DND-41 (cell line): Measurements from ENCODE around the gene NUCKS1.

Source experiments
- ATAC-seq: fragments of 200-7000 bp; cut with Tn5 transposase; 3 replicates; pipeline ENCODE4 v1.9.1; 2021; ENCODE audit warnings: low read depth; ENCODE audit not compliant: insufficient read depth
- DNase-seq: peaks from one replicate; pipeline ENCODE4 v3.0.0-alpha.2; 2020
- H2AFZ ChIP-seq: 2 replicates; pipeline ENCODE4 v1.6.0; 2012; ENCODE audit warnings: low read depth, low read length
- H3K27ac ChIP-seq: 2 replicates; pipeline ENCODE4 v1.5.1; 2012; ENCODE audit warnings: low read length, inconsistent platforms
- H3K27me3 ChIP-seq: fragments of 200-600 bp; sonication (generic); 2 replicates; pipeline ENCODE4 v1.6.0; 2012; ENCODE audit warnings: low read length, mild to moderate bottlenecking, inconsistent platforms; ENCODE audit not compliant: insufficient read depth, poor library complexity
- H3K36me3 ChIP-seq: 2 replicates; pipeline ENCODE4 v1.5.1; 2012; ENCODE audit warnings: low read length, inconsistent platforms; ENCODE audit not compliant: insufficient read depth
- H3K4me1 ChIP-seq: 2 replicates; pipeline ENCODE4 v1.5.1; 2012; ENCODE audit warnings: mild to moderate bottlenecking, low read length; ENCODE audit not compliant: insufficient read depth
- H3K4me2 ChIP-seq: 2 replicates; pipeline ENCODE4 v1.6.0; 2012; ENCODE audit warnings: mild to moderate bottlenecking, moderate library complexity, low read length, inconsistent platforms; ENCODE audit not compliant: insufficient read depth
- H3K4me3 ChIP-seq, 2 experiments: fragments of 200-600 bp in 1 of 2; shearing (Covaris generic) in 1 of 2; 2 replicates each; pipeline ENCODE4 v1.5.1; 2012 to 2016; ENCODE audit warnings: inconsistent platforms in 2 of 2, low read length in 2 of 2, mild to moderate bottlenecking in 2 of 2, low read depth in 1 of 2, moderate library complexity in 1 of 2
- H3K79me2 ChIP-seq: 2 replicates; pipeline ENCODE4 v1.6.0; 2012; ENCODE audit warnings: low read length, inconsistent platforms; ENCODE audit not compliant: insufficient read depth
- H3K9ac ChIP-seq: 2 replicates; pipeline ENCODE4 v1.6.0; 2012; ENCODE audit warnings: low read depth, mild to moderate bottlenecking, inconsistent platforms, low read length, moderate library complexity
- H3K9me3 ChIP-seq: 2 replicates; pipeline ENCODE4 v1.5.1; 2012; ENCODE audit warnings: low read length, moderate library complexity, mild to moderate bottlenecking, inconsistent platforms; ENCODE audit not compliant: insufficient read depth, severe bottlenecking
- H4K20me1 ChIP-seq: 2 replicates; pipeline ENCODE4 v1.6.0; 2012; ENCODE audit warnings: low read length; ENCODE audit not compliant: insufficient read depth
- EZH2 ChIP-seq: IDR thresholded peaks from 3 replicates; pipeline ENCODE4 v1.6.1; 2012; ENCODE audit warnings: borderline replicate concordance, low read depth, mild to moderate bottlenecking, moderate library complexity, low read length, inconsistent platforms; ENCODE audit not compliant: severe bottlenecking
- TF ChIP-seq, protein P1 (sequence below): IDR thresholded peaks from 2 replicates; pipeline ENCODE4 v1.5.1; 2012; ENCODE audit warnings: borderline replicate concordance, low read length, moderate library complexity, mild to moderate bottlenecking; ENCODE audit not compliant: poor library complexity, severe bottlenecking; ENCODE audit errors: extremely low read depth

NUCKS1 gene

DNA sequence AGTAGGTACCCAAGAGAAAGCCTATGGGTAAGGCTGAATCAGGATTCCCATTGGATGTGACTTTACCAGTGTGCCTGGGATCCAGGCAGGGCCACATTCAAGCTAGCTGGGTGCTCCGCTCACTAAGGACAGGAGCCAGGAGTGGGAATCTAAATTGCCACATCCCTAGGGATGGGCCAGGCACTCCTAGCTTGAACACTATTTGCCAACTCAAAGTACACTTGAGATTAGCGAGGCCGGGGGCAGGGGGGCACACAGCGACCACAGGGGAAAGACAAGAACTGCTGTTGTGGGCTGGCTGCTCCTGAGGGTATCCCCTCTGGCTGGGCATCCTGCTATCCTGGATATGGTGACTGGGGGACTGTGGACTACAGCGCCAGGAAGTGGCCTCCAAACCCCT, 74.0 kb downstream of the NUCKS1 start:
- ATAC-seq = no peak
- Histone ChIP-seq H3K4me3 (no peak overlapping the region), H3K9ac (no peak overlapping the region), H3K9me3 (no peaks in the 10 kb centered on the region), H3K36me3 (no peaks in the 10 kb centered on the region), H3K4me2 (no peak overlapping the region), H3K27ac (no peak overlapping the region), H3K27me3 (peaks cover 38% of the 10 kb centered on the region), H3K79me2 (no peaks in the 10 kb centered on the region), H3K4me1 (peaks cover 11% of the 10 kb centered on the region), H4K20me1 (peaks cover 12% of the 10 kb centered on the region), H2AFZ (no peak overlapping the region)
- DNase-seq = no peak
- no peak for TF ChIP-seq EZH2
- TF ChIP-seq, protein P1, sequence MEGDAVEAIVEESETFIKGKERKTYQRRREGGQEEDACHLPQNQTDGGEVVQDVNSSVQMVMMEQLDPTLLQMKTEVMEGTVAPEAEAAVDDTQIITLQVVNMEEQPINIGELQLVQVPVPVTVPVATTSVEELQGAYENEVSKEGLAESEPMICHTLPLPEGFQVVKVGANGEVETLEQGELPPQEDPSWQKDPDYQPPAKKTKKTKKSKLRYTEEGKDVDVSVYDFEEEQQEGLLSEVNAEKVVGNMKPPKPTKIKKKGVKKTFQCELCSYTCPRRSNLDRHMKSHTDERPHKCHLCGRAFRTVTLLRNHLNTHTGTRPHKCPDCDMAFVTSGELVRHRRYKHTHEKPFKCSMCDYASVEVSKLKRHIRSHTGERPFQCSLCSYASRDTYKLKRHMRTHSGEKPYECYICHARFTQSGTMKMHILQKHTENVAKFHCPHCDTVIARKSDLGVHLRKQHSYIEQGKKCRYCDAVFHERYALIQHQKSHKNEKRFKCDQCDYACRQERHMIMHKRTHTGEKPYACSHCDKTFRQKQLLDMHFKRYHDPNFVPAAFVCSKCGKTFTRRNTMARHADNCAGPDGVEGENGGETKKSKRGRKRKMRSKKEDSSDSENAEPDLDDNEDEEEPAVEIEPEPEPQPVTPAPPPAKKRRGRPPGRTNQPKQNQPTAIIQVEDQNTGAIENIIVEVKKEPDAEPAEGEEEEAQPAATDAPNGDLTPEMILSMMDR = no peak

DNA sequence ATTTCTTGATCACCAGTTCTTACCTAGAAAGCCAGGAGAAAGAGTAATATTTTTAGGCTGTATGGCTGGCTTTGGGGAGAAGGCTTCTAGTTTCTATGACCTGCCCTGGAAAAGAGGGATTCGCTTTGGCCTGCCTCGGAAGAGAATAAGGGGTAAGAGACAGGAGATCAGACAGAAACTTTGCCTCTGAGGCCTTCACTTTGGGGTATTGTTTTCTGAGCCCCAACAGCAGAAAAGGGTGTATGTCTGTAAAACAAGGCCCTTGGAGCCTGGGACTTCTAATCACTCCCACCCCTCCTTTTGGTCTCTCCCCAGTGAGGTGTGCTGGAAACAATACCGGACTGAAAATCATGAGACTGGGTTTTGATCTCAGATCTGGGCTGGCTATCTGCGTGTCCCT, 74.7 kb downstream of the NUCKS1 start:
- no peaks in the 10 kb centered on the region for H3K9me3 ChIP-seq
- ATAC-seq (no peak), DNase-seq (no peak)
- H4K20me1 ChIP-seq = peaks cover 13% of the 10 kb centered on the region
- no peaks in the 10 kb centered on the region for H3K79me2 ChIP-seq
- H3K36me3 ChIP-seq = no peaks in the 10 kb centered on the region
- H2AFZ ChIP-seq = no peak overlapping the region
- H3K9ac ChIP-seq = no peak overlapping the region
- peaks cover 11% of the 10 kb centered on the region for H3K4me1 ChIP-seq
- no peak overlapping the region for H3K4me3 ChIP-seq
- no peak overlapping the region for H3K4me2 ChIP-seq
- no peak overlapping the region for H3K27ac ChIP-seq
- H3K27me3 ChIP-seq = peaks cover 30% of the 10 kb centered on the region
- TF ChIP-seq, protein P1 = no peak
- no peak for TF ChIP-seq EZH2

DNA sequence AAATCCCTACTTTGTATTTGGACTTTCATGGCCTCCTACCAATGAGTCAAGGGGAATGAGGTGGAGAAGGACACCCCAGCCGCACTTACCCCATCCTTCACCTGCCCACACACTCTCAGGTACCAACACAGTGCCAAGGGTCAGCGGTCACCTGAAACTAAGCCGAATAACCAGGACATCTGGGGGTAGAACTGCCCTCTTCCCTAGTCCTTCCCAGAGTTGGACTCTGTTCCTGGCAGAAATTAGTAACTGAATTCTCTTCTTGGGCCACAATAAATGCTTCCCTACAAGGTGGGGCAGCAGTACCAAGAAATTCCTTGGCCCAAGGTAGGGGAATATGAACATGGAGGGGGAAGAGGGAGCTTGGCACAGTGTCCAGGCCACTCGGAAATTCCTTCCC, 77.0 kb downstream of the NUCKS1 start:
- Histone ChIP-seq H3K4me1 (no peaks in the 10 kb centered on the region), H3K36me3 (no peaks in the 10 kb centered on the region), H3K9me3 (no peaks in the 10 kb centered on the region), H3K27me3 (peaks cover 24% of the 10 kb centered on the region), H3K27ac (no peak overlapping the region), H3K4me2 (no peak overlapping the region), H3K79me2 (no peaks in the 10 kb centered on the region), H2AFZ (no peak overlapping the region), H4K20me1 (peaks cover 8% of the 10 kb centered on the region), H3K4me3 (no peak overlapping the region), H3K9ac (no peak overlapping the region)
- ATAC-seq (no peak), DNase-seq (no peak)
- no peak for TF ChIP-seq EZH2
- TF ChIP-seq, protein P1 = no peak

DNA sequence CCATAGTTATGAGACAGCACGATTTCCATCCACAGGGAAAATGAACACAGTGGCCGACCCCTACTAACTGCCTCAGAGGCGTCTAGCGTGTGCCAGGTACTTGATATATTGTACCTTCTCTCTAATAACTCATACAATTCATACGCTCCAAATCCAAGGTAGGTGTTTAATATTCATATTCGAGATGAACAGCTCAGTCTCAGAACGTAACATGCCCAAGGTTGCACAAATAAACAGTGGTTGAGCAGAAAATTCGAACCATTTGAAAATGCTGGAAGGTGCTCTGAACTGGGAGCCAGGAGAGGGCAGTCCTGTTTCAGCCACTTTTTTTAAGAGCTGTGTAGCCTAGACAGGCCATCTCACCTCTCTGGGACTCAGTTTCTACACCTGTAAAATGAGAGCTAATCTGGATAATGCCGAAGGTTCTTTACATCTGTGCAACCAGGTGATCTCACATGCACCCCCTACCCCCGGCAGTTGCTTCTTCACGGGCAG, 77.5 kb downstream of the NUCKS1 start:
- H3K9ac ChIP-seq = no peak overlapping the region
- H3K4me1 ChIP-seq = no peaks in the 10 kb centered on the region
- no peaks in the 10 kb centered on the region for H3K9me3 ChIP-seq
- no peaks in the 10 kb centered on the region for H3K79me2 ChIP-seq
- no peak for ATAC-seq
- no peak overlapping the region for H3K27ac ChIP-seq
- no peak overlapping the region for H3K4me3 ChIP-seq
- H2AFZ ChIP-seq = no peak overlapping the region
- TF ChIP-seq, protein P1 = no peak
- TF ChIP-seq EZH2 = no peak
- H3K4me2 ChIP-seq = no peak overlapping the region
- H3K27me3 ChIP-seq = peaks cover 27% of the 10 kb centered on the region
- no peak for DNase-seq
- no peaks in the 10 kb centered on the region for H3K36me3 ChIP-seq
- peaks cover 8% of the 10 kb centered on the region for H4K20me1 ChIP-seq
